Esophagus squamous epithelium (tissue), 5 donors: ENCODE measurements around the gene TSPAN18. TPM values are rescaled to one million over a fixed set of nuclear protein-coding genes. Genes with fewer than 3 reads are reported as not detected.

Source experiments
- DNase-seq: peaks from one replicate; lab custom pipeline; 2025; lab: John Stamatoyannopoulos, UW
- H3K27ac ChIP-seq, 4 donors: fragments of 200-600 bp; sonication (generic); one replicate each; pipeline ENCODE4 v1.5.1; 2016 to 2019; ENCODE audit warnings: mild to moderate bottlenecking in 1 of 4
- H3K27me3 ChIP-seq, 4 donors: fragments of 200-600 bp; sonication (generic); 1 replicate in 3 of 4; 2 replicates in 1 of 4; pipeline versions ENCODE4 v1.5.1 to v1.6.0; 2017 to 2021; ENCODE audit warnings: antibody characterized with exemption in 1 of 4
- H3K36me3 ChIP-seq, 3 donors: fragments of 200-600 bp; sonication (generic); one replicate each; pipeline ENCODE4 v1.5.1; 2016 to 2019
- H3K4me1 ChIP-seq, 3 donors: fragments of 200-600 bp; sonication (generic); one replicate each; pipeline ENCODE4 v1.5.1; 2017 to 2019
- H3K4me3 ChIP-seq, 4 donors: fragments of 200-600 bp; sonication (generic); 1 replicate in 3 of 4; 2 replicates in 1 of 4; pipeline ENCODE4 v1.5.1; 2016 to 2019; ENCODE audit warnings: mild to moderate bottlenecking in 2 of 4, moderate library complexity in 1 of 4
- H3K9me3 ChIP-seq, 3 donors: fragments of 200-600 bp; sonication (generic); one replicate each; pipeline ENCODE4 v1.5.1; 2016 to 2019
- CTCF ChIP-seq, 6 experiments: fragments of 450-650 bp in 4 of 6; fragments of 200-600 bp in 2 of 6; sonication (generic) in 2 of 6; IDR thresholded peaks; one replicate each; pipeline ENCODE4 v1.5.1; 2016 to 2019; ENCODE audit warnings: antibody characterized with exemption in 6 of 6, mild to moderate bottlenecking in 4 of 6, moderate library complexity in 4 of 6
- POLR2A ChIP-seq, 4 donors: fragments of 450-650 bp; IDR thresholded peaks; one replicate each; pipeline ENCODE4 v1.6.1; 2017; ENCODE audit warnings: antibody characterized with exemption in 4 of 4, mild to moderate bottlenecking in 4 of 4, moderate library complexity in 3 of 4
- WGBS, 2 donors: methylation state at CpG; one replicate each; pipeline ENCODE4 v1.1.5; 2018; 5-methylcytosine and 5-hydroxymethylcytosine counted together
- intact Hi-C: fragments of 100-400 bp; cut with DNase I; formaldehyde crosslinking; loops from one replicate; pipeline ENCODE4 v1.15.0; 2022
- total RNA-seq, 4 donors: library from RNA; depleted of rRNA; stranded (reverse); fragments of >200 nt; gene quantifications; one replicate each; pipeline ENCODE4 v1.1.0, GENCODE V29; 2016
- donor health status: DM: yes; HTN: yes; CAD: no.

The TSPAN18 gene
- total RNA-seq, 4 donors from 2014 or later = 0.80 to 4.4 (median 2.0) TPM

DNA sequence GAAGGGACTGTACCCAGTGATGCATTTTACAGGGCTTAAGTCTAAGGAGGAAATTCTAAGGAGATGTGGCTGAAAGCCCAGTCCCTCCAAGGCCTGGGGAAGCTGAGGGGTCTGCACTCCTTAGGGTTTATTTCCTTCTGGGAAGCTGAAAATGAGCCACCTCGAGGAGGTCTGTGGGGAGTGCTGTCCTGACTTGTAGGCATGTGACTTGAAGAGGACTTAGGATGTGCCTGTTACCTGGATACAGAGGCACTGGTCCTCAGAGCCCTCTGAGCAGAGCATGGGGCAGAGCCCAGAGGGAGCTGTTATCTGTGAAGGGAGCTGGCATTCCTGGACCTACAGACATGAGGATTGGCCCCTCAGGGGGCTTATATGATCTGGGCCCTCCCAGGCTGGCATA is 146.8 kb downstream of the TSPAN18 start:
- intact Hi-C loops = no loop called here
- 0 to 14% methylated on average over 1 of the region's 1 CpG for WGBS, 2 donors

DNA sequence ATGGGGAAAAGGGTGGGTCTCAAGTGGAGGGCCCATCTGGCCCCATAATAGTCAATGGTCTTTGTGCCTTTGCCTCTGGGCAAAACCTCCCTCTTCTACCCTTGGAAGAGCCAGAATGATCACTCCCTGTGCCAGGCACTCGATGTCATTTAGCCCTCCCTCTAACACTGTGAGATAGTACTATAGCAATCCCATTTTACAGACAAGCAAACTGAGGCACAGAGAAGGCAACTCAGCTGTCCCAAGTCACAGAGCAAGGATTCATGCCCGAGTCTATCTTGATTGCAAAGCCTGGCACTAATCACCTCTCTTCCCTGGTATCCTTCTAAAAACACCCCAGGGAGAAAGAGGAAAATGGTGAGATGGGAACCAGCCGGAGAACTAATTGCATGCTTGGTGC is 147.5 kb downstream of the TSPAN18 start:
- intact Hi-C loops = no loop called here
- H3K4me3 ChIP-seq = no peak overlapping the region
- H3K27ac ChIP-seq = no peak overlapping the region
- no peaks in the 10 kb centered on the region for H3K36me3 ChIP-seq
- no peak for TF ChIP-seq POLR2A (IDR thresholded peaks at IDR 0.05)
- no peak for TF ChIP-seq CTCF (IDR thresholded peaks at IDR 0.05)
- DNase-seq = no peak
- no peaks in the 10 kb centered on the region for H3K9me3 ChIP-seq
- 87 to 96% methylated on average over 3 of the region's 3 CpGs for WGBS, 2 donors
- peaks cover 0 to 9% (median 0%) of the 10 kb centered on the region in 4 donors for H3K27me3 ChIP-seq
- no peaks in the 10 kb centered on the region for H3K4me1 ChIP-seq

More for the DNA sequence above, 146.8 kb downstream of the TSPAN18 start:
- no peak for DNase-seq
- no peak overlapping the region for H3K4me3 ChIP-seq
- H3K27ac ChIP-seq = no peak overlapping the region
- H3K4me1 ChIP-seq = peaks cover 0 to 5% (median 0%) of the 10 kb centered on the region in 3 donors
- no peaks in the 10 kb centered on the region for H3K36me3 ChIP-seq
- peaks cover 0 to 9% (median 0%) of the 10 kb centered on the region in 4 donors for H3K27me3 ChIP-seq
- no peaks in the 10 kb centered on the region for H3K9me3 ChIP-seq
- TF ChIP-seq CTCF (IDR thresholded peaks at IDR 0.05) (no peak), POLR2A (IDR thresholded peaks at IDR 0.05) (no peak)

DNA sequence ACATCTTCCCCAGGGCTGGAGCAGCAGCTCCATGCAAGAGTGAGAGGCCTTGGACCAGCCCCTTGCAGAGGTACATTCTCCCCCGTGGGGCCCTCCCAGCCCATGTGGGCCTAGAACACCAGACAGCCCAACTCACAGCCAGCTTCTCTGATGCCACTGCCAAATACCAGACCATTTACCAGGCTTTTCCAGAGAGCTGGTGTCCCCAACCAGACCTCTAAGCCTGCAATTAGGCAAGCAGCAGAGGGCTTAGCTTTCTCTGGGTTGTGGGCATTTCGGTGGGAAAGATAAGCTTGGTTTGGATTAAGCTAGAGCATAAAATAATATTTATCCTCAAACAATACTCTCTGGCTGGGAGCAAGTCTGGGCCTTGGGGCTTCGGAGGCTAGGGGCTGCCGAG is 148.3 kb downstream of the TSPAN18 start:
- no peak overlapping the region for H3K4me3 ChIP-seq
- H3K27me3 ChIP-seq = peaks cover 0 to 9% (median 0%) of the 10 kb centered on the region in 4 donors
- TF ChIP-seq CTCF (IDR thresholded peaks at IDR 0.05) = no peak
- no peak for TF ChIP-seq POLR2A (IDR thresholded peaks at IDR 0.05)
- H3K36me3 ChIP-seq = no peaks in the 10 kb centered on the region
- no peaks in the 10 kb centered on the region for H3K9me3 ChIP-seq
- no peak for DNase-seq
- WGBS, 2 donors = 70 to 81% methylated on average over 2 to 4 of the region's 4 CpGs
- H3K4me1 ChIP-seq = no peaks in the 10 kb centered on the region
- H3K27ac ChIP-seq = no peak overlapping the region
- intact Hi-C loops = no loop called here

GRCh38 chr11:44876194-44876723 is 149.5 kb downstream of the TSPAN18 start:
- H3K9me3 ChIP-seq = no peaks in the 10 kb centered on the region
- WGBS, 2 donors = 75 to 83% methylated on average over 1 to 5 of the region's 5 CpGs
- no peak overlapping the region for H3K4me3 ChIP-seq
- no peaks in the 10 kb centered on the region for H3K4me1 ChIP-seq
- intact Hi-C loops = no loop called here
- no peak for DNase-seq
- no peaks in the 10 kb centered on the region for H3K36me3 ChIP-seq
- peaks cover 0 to 11% (median 0%) of the 10 kb centered on the region in 4 donors for H3K27me3 ChIP-seq
- TF ChIP-seq POLR2A (IDR thresholded peaks at IDR 0.05) (no peak), CTCF (IDR thresholded peaks at IDR 0.05) (no peak)
- H3K27ac ChIP-seq = no peak overlapping the region

- Histone ChIP-seq H3K9me3 (no peaks in the 10 kb centered on the region), H3K36me3 (no peaks in the 10 kb centered on the region), H3K27ac (no peak overlapping the region), H3K4me1 (no peaks in the 10 kb centered on the region), H3K27me3 (peaks cover 0 to 15% (median 0%) of the 10 kb centered on the region in 4 donors), H3K4me3 (no peak overlapping the region)
- DNase-seq = no peak
- TF ChIP-seq CTCF (IDR thresholded peaks at IDR 0.05) (no peak), POLR2A (IDR thresholded peaks at IDR 0.05) (no peak)
- intact Hi-C loops = no loop called here
- WGBS, 2 donors = 75 to 88% methylated on average over 7 of the region's 12 CpGs
Measured at GRCh38 chr11:44876906-44877305, 150.1 kb downstream of the TSPAN18 start.
